ENCODE results near the gene EYA2. TPM values are rescaled to one million over a fixed set of nuclear protein-coding genes. Genes with fewer than 3 reads are reported as not detected.

Gene EYA2
- total and polyA plus RNA-seq, 2 donors (not counting 3 experiments of a cell fraction or from before 2014, with no cell fraction given), result not detected

DNA sequence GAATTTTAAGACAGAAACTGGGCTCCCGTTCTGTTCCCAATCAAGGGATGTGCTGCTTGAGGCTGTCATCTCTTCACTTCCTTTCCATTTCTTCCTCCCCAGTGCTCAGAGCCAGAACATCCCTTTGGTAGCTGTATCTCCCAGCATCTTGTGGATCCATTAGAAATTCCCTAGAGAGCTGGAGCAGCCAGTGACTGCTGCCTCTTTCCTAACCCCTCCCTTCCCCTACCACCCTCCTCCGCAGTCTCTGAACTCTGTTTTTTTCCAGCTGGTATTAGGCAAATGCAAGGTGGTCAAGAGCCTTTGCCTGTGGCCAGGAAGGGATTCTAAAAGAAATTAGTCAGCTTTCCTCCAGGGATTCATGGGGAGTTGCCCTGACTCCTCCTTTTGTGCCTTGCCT lies 208.0 kb downstream of the EYA2 start:
- no peak overlapping the region for H3K4me2 ChIP-seq (ENCODE audit: insufficient read depth, low read length)
- no peaks in the 10 kb centered on the region for H4K20me1 ChIP-seq (replicated peaks; ENCODE audit: control insufficient read depth, extremely low read depth, insufficient read depth, low read length)
- H3K4me1 ChIP-seq (ENCODE audit: control insufficient read depth, extremely low read depth, insufficient read depth, low read length), result no peaks in the 10 kb centered on the region
- no peaks in the 10 kb centered on the region for H3K36me3 ChIP-seq (ENCODE audit: control insufficient read depth in 2 of 2, extremely low read depth in 1 of 2, insufficient read depth in 2 of 2, low read length in 2 of 2)
- no peaks in the 10 kb centered on the region for H3K9me1 ChIP-seq (replicated peaks; ENCODE audit: control insufficient read depth, extremely low read depth, insufficient read depth, low read length)
- ChIA-PET CTCF (no interaction called here), POLR2A (no interaction called here)
- intact Hi-C loops (cut with micrococcal nuclease), result no loop called here
- no peak overlapping the region for H3K4me3 ChIP-seq (replicated peaks in 1 of 3; ENCODE audit: insufficient read depth in 1 of 3, low read depth in 1 of 3, low read length in 3 of 3)
- no TSS peak for BruUV-seq (replicated peaks)
- no peaks in the 10 kb centered on the region for H3K79me2 ChIP-seq (ENCODE audit: control insufficient read depth, insufficient read depth, low read length)
- H3K9me3 ChIP-seq (replicated peaks; ENCODE audit: control insufficient read depth, insufficient read depth, low read length), result no peaks in the 10 kb centered on the region
- DNase-seq (ENCODE audit: low read depth, low spot score) (no peak), FAIRE-seq (no peak)
- H3K9ac ChIP-seq (replicated peaks; ENCODE audit: extremely low read depth, insufficient read depth, low read length), result no peak overlapping the region
- TF ChIP-seq JUN (IDR thresholded peaks at IDR 0.05; ENCODE audit: borderline replicate concordance, insufficient read depth, insufficient read length, low read depth), result no peak
- TF ChIP-seq CTCF (IDR thresholded peaks at IDR 0.05; ENCODE audit: extremely low read depth in 1 of 2, insufficient read depth in 1 of 2, low read depth in 1 of 2, low read length in 2 of 2), result no peak
- TF ChIP-seq MAX (IDR thresholded peaks at IDR 0.05; ENCODE audit: insufficient read depth, insufficient read length), result no peak
- no peak for TF ChIP-seq FOS (IDR thresholded peaks at IDR 0.05; ENCODE audit: borderline replicate concordance, insufficient read depth, low read length)
- TF ChIP-seq EZH2 (IDR thresholded peaks at IDR 0.05; ENCODE audit: borderline replicate concordance, low read depth, low read length, severe bottlenecking), result no peak
- TF ChIP-seq POLR2AphosphoS5 (IDR thresholded peaks at IDR 0.05; ENCODE audit: insufficient read depth, low read depth, low read length), result no peak
- no peak for TF ChIP-seq MYC (IDR thresholded peaks at IDR 0.05; ENCODE audit: low read depth, low read length)
- no peak for TF ChIP-seq GATA2 (IDR thresholded peaks at IDR 0.05; ENCODE audit: insufficient read depth, insufficient read length, low read depth, low read length)
- TF ChIP-seq POLR2A (IDR thresholded peaks at IDR 0.05; ENCODE audit: low read depth, low read length), result no peak
- H2AFZ ChIP-seq (ENCODE audit: low read depth, low read length), result no peak overlapping the region
- dilution Hi-C loops (cut with MboI; ENCODE audit: extremely low pct_ligation_motif_present, low sequenced_read_pairs), result no loop called here
- H3K27me3 ChIP-seq (ENCODE audit: control insufficient read depth in 2 of 2, insufficient read depth in 2 of 2, low read length in 2 of 2), result no peaks in the 10 kb centered on the region
- no peak overlapping the region for H3K27ac ChIP-seq (ENCODE audit: insufficient read depth, low read depth, low read length)

All from endothelial cell of umbilical vein (primary cell).